PFSK-1 (cell line): ENCODE data around the gene PARD3B.

Experiments used
- FOXP2 ChIP-seq: optimal IDR thresholded peaks from 2 replicates; pipeline ENCODE3; 2011; ENCODE audit warnings: borderline replicate concordance, control low read depth, inconsistent platforms; ENCODE audit not compliant: insufficient read depth; ENCODE audit errors: extremely low read length, extremely low read depth
- POLR2AphosphoS5 ChIP-seq: IDR thresholded peaks from 2 replicates; pipeline ENCODE4 v1.6.1; 2012; ENCODE audit warnings: low read depth, mild to moderate bottlenecking, control low read depth, low read length, moderate library complexity
- SIN3A ChIP-seq: IDR thresholded peaks from 2 replicates; pipeline ENCODE4 v1.6.1; 2012; ENCODE audit warnings: mild to moderate bottlenecking, low read length, moderate library complexity, borderline replicate concordance; ENCODE audit not compliant: insufficient read depth
- TAF1 ChIP-seq: IDR thresholded peaks from 2 replicates; pipeline ENCODE4 v1.6.1; 2012; ENCODE audit warnings: low read length, control low read depth, borderline replicate concordance; ENCODE audit not compliant: insufficient read depth
- TF ChIP-seq, protein P1 (sequence below), 2 experiments: IDR thresholded peaks; 2 replicates each; pipeline versions ENCODE4 v1.6.1 to v1.8.0; 2011 to 2012; ENCODE audit warnings: low read depth in 2 of 2, low read length in 2 of 2, control low read depth in 1 of 2, inconsistent platforms in 1 of 2, mild to moderate bottlenecking in 1 of 2, moderate library complexity in 1 of 2; ENCODE audit not compliant: insufficient read depth in 1 of 2

DNA sequence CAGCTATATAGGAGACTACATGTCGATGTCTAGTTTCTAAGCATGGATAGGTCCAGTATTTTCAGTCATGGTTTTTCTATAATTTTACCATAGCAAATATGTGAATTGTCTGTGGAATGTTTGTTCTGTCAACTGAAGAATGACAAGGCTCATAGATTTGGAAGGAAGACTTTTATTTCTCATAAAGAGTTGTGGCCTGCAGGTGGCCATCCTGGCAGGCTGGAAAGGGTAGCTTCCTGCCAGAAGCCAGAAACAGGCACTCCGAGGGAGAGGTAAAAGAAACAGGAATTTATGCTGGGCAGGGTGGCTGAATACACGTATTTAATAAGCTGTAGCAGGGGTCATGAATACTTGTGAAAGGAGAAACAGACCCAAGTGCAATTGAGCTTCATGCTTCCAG is 182.1 kb downstream of the PARD3B start:
- TF ChIP-seq TAF1 (no peak), POLR2AphosphoS5 (no peak), SIN3A (no peak), FOXP2 (no peak)
- TF ChIP-seq, protein P1, sequence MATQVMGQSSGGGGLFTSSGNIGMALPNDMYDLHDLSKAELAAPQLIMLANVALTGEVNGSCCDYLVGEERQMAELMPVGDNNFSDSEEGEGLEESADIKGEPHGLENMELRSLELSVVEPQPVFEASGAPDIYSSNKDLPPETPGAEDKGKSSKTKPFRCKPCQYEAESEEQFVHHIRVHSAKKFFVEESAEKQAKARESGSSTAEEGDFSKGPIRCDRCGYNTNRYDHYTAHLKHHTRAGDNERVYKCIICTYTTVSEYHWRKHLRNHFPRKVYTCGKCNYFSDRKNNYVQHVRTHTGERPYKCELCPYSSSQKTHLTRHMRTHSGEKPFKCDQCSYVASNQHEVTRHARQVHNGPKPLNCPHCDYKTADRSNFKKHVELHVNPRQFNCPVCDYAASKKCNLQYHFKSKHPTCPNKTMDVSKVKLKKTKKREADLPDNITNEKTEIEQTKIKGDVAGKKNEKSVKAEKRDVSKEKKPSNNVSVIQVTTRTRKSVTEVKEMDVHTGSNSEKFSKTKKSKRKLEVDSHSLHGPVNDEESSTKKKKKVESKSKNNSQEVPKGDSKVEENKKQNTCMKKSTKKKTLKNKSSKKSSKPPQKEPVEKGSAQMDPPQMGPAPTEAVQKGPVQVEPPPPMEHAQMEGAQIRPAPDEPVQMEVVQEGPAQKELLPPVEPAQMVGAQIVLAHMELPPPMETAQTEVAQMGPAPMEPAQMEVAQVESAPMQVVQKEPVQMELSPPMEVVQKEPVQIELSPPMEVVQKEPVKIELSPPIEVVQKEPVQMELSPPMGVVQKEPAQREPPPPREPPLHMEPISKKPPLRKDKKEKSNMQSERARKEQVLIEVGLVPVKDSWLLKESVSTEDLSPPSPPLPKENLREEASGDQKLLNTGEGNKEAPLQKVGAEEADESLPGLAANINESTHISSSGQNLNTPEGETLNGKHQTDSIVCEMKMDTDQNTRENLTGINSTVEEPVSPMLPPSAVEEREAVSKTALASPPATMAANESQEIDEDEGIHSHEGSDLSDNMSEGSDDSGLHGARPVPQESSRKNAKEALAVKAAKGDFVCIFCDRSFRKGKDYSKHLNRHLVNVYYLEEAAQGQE (IDR thresholded peaks at IDR 0.05; ENCODE audit: insufficient read depth in 1 of 2, low read depth in 2 of 2, low read length in 2 of 2): no peak
